ENCODE data around the gene WDR48.

DNA sequence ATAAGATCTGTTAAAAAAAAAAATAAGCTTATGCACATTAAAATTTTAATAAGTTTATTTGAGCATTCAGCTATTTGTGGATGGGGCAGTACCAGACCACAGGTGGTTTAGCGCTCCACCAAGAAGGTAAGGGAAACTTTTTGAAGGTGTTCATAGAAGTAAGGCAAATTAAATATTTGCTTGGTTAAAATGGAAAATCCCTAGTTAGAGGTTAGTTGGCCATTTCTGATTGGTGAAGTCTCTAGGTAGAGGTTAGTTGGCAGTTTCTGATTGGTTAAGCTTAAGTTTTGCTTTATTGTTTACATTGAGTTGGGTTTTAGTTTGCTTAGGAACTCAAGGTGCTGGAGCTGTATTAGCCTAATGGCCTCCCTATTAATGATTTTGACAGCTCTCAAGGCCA lies 30.8 kb upstream of the WDR48 start:
- TF ChIP-seq POLR2A (IDR thresholded peaks at IDR 0.05), result no peak
- TF ChIP-seq, protein P1, sequence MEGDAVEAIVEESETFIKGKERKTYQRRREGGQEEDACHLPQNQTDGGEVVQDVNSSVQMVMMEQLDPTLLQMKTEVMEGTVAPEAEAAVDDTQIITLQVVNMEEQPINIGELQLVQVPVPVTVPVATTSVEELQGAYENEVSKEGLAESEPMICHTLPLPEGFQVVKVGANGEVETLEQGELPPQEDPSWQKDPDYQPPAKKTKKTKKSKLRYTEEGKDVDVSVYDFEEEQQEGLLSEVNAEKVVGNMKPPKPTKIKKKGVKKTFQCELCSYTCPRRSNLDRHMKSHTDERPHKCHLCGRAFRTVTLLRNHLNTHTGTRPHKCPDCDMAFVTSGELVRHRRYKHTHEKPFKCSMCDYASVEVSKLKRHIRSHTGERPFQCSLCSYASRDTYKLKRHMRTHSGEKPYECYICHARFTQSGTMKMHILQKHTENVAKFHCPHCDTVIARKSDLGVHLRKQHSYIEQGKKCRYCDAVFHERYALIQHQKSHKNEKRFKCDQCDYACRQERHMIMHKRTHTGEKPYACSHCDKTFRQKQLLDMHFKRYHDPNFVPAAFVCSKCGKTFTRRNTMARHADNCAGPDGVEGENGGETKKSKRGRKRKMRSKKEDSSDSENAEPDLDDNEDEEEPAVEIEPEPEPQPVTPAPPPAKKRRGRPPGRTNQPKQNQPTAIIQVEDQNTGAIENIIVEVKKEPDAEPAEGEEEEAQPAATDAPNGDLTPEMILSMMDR (IDR thresholded peaks at IDR 0.05), result no peak

Measured in suprapubic skin (tissue), 3 donors.